HG02678 (cell line): ENCODE data around the gene SLCO3A1.

Experiments
- ATAC-seq: cut with Tn5 transposase; IDR thresholded peaks from one replicate; pipeline ENCODE4 v1.9.1; 2021; ENCODE audit warnings: mild to moderate bottlenecking, moderate library complexity; ENCODE audit not compliant: unreplicated experiment

Gene SLCO3A1

DNA sequence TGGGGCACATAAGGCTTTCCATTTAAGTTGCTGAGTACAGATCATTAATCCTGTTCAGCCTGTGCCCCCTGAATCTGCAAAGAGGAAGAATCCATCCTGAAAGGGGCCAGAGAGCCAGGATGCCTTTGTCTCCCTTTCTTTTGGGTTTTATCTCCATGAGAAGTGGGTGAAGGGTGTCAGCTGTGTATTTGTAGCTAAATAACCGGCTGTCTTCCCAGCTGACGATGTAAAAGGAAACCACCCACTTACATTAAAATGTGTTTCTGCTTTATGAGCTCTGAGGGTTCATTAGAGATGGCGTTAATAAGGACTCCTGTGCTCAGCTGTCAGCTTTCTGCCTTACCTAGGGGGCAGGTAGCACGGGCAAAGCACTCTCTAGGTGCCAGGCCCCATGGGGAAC lies 83.4 kb downstream of the SLCO3A1 start:
- ATAC-seq = no peak

DNA sequence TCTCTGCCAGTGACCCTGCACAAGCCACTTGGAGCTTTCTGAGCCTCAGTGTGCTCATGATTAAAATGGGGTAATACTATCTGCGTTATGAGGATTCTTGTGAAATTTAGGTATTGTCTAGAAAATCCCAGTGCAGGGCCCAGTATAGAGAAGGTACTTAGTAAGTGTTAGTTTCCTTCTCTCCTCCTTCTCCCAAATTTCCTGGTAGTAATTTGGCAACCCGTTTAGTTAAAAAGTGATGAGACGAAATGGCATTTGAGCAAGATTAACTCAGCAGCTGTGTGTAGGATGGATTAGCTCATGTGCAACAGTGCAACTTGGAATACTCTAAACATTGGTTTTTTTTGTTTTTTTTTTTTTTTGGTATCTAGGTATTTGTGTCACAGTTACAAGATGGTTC lies 84.6 kb downstream of the SLCO3A1 start:
- no peak for ATAC-seq

DNA sequence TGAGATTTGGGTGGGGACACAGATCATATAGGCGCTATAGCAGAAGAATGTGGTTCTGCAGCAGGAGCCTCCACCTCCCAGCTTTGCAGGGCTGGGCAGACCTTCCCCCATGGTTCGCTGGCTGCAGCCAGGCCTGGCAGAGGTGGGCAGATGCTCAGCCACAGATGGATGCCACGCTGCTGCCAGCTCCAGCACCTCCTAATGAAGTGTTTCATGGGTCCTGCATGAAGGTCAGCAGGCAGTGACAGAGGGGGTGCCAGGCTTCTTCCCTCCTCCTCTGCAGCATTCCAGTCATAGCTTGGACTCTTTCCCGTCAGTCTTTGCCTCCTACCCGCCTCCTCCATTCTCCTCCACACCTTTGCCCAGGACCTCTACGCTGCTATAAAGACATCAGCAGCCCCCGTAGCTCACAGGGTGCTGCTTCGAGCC lies 85.9 kb downstream of the SLCO3A1 start:
- no peak for ATAC-seq

DNA sequence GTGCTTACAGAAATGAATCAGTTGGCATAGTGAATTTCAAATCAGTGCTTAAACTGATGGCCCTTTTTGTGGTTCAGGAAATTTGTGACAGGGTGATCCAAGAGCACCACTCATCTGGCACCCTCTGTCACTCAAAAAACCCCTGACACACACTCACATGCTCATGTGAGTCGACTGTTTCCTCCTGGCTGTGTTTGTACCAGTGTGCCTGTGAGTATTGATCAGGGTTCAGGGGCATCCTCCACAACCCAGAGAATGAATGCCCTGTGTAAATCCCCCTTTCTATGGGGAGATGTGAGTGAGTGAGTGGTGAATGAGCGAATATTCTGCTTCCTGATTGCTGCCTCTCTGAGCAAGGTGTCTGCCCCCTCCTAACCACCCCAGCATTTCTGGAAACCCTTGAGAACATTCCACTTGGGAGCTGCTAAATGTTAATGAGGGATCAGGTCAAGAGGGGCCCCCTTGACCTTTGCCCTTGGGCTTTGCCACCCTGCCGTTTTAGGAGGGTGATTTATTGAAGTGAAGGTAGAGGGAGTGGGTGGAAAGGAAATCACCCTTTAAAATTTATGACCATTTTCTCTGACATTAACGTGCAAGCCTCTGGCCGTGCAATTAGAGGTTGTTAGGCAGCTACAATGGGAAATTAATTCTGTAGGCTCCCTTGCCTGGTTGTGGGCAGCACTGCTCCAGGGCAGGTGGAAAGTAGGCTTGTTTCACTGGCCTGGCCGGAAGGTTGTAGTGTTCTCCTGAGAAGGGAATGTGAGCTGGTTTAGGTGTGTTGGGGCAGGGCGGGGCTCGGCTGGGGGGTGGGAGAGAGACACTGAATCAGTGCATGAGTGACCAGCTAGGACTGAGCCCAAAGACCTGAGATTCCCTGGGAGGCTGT lies 87.2 kb downstream of the SLCO3A1 start:
- no peak for ATAC-seq

DNA sequence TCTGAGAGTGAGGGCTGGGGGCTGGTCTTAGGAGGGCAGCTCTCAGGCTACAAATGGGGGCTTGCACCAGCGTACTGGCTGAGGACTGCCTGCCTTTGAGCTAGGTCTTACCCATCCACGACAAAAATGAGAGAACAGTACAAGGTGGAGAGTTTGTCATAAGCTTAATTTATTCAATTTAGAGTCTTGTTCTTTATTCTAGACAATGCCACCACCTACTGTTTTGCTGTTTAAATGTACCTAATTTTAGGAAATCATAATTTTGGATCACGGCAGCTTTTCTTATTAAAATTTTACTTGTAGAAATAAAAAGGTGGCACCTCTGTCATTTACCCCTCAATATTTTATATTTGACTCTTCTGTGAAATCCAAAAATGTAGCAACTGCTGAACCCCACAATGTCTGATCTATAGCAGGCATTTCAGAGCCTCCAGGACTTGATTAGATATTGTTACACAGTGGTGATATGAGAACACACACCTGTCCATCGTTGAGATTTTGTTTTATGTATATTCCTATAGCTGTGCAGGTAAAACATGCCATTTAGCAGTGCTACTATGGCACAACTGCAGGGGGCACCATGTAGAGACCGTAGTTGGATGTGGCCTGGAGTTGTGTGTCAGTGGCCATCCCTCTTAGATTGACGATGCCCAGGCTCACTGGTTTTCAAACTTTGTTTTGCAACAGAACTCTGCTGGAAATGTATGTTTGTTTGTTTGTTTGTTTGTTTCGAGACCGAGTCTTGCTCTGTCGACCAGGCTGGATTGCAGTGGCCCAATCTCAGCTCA lies 88.6 kb downstream of the SLCO3A1 start:
- no peak for ATAC-seq

DNA sequence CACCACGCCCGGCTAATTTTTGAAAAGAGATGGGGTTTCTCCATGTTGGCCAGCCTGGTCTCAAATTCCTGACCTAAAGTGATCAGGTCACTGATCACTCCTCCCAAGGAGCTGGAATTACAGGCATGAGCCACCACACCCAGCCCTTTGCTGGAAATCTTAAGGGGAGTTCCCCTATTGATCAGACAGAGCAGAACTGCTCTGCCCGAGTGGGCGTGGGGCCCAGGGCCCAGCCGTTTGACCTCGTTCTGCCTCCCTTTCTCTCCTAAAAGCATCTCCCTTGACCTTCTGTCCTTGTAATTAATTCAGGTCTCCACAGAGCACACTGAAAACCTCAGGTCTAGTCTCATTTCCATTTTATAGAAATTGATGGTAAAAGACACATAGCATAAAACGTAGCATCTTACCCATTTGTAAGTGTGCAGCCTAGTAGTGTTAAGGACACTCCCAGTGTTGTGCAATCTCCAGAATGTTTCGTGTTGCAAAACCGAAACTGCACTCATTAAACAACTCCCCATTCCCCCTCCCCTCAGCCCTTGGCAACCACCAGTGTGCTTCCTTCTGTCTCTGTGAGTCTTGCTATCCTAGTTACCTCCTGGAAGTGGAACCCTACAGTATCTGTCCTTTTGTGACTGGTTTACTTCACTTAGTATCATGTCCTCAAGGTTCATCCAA lies 89.3 kb downstream of the SLCO3A1 start:
- ATAC-seq = peak; percentile 64

DNA sequence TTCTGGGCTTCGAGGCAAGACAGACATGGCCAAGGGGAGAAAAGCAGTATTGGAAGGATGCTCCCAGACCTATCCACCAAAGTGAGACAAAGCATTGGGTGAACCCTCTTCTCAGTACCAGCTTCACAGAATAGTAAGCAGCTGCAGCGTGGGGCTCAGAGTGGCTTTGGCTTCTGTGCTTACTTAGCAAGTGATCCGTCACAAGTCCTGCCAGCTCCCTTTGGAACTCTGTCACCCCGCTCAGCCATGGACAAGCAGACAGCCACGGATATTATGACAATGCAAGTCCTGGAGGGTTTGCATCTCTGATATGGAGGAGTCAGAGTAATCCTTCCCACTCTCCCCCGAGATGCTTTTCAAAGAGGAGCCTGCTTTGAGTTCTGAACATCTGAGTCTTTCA lies 90.8 kb downstream of the SLCO3A1 start:
- ATAC-seq = no peak

DNA sequence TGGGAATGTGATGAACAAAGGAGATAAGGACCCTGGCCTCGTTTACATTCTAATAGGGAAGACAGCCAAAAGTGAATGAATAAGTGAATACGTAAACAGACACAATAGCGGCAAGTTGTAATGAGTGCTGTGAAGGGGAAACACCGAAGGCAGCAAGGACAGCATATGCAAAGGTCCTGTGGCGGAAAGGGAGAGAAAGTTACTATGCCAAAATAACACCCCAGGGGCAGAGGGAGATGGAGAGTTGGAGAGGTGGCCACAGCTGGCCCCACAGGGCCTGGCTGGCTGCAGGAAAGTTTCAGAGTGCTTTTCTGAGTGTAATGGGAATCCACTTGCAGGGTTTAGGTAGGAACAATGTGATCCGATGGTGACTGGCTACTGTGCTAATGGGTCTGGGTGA lies 91.9 kb downstream of the SLCO3A1 start:
- no peak for ATAC-seq

DNA sequence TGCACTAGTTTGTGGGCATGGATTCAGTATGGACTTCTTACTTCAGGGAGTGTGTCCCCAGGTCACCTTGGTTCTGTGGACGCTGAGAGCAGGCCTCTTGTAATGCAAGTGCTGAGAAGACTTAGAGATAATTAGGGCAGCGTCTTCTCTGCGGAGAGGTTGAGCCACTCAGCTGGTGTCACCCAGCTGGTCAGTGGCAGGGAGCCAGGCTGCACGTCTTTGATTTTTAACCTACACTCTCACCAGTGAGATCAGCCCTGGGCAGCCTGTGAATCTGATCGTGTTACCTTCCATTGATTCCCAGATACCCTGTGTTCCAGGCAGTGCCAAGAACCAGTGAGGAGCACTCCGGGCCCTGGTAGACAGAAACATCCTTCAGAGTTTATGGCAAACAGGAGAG lies 92.6 kb downstream of the SLCO3A1 start:
- no peak for ATAC-seq

DNA sequence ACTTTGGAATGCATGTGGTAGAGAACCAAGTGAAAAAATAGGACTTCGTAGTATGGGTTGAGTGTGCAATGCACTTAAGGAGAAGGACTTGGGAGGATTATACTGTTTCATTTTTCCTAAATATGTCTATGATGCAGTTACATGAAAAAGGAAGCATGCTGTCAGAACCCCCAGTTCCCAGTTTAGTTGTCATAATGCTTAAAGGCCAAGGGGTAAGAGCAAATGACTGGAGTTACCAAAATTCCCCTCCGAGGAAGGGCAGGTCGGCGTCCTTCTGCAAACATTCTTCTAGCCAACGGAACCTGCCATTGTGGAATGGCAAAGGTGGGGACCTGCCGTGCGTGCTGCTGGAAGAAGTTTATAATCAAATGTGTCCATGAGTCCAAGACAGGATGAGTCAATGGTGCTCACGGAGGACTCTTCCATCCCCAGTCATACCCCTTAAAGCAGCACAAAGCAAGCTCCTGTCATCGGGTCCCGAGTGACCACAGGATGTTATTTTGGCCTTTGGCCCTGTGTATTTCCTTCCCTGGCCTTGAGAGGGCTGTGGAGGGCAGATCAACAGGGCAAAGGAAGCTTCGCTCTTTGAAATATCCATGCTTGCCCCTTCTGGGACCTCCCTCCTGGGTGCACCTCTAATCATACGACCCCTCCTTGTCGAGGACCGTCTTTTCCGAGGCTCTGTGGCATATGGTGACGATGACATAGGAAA lies 93.2 kb downstream of the SLCO3A1 start:
- no peak for ATAC-seq

DNA sequence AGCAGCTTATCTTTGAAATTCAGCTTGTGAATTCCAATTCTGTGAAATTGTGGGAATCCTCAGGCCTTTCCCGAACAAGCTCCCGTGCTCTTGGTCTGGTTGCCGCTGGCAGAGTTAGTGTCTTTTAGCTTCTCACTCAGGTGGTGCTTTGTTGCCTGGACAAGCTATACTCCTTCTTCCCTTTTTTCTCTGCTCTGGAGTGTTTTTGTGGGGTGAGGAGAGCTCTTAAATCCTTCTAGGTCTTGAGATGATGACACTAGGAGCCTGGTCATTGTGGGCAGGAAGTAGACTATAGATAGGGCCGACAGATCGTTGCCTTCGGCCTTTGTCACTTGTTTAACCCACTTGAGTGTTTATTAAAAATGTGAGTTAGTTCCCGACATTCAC lies 93.8 kb downstream of the SLCO3A1 start:
- no peak for ATAC-seq

DNA sequence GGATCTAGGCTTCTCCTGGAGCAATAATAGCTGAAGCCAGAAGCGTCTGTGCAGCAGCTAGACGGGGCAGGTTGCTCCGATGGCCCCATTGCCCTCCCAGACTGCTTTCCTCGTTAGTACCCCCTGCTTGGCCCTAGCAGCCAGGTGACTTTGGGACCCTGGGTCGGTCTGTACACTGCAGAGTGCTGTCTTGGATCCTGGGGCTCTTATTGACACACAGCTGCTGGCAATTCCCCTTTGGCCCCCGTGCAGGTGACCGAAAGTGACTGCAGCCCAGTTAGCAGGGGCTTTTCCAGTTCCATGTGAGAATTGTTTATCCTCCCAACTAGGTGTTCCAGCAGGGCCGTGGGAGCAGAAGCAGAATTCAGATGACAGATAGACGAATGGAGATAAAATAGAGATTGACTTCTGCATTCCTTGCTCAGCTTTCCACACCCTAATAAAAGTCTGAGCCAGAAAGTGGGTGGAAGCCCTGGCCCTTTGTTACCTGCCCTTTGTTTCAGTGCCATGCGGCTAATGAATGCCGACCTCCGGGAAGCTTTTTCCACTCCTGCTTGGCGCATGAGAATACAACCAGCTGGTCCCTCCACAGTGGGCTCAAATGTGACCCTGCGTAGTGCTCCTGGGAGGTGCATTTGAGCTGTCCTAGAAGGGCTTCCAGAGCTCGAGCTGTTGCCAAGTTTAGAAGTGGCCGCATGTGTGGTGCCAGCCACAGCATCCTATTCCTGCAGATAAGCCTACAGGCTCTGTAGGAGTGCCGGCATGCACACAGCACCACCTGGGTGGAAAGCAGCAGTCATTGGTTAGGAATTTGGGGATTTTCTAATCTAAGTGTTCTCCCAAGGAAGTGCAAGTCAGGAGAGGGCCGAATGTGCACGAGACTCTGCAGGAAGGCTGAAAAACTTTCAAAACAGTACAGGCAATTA lies 94.4 kb downstream of the SLCO3A1 start:
- no peak for ATAC-seq

DNA sequence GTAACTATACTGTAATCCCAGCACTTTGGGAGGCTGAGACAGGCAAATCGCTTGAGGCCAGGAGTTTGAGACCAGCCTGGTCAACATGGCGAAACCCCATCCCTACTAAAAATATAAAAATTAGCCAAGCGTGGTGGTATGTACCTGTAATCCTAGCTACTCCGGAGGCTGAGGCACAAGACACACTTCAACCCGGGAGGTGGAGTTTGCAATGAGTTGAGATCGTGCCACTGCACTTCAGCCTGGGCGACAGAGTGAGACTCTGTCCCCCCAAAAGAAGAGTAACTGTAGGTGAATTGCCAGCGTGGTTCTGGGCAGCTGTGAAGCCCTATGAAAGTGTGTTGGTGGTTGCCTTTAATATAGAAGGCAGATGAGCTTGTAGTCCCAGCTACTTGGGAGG lies 95.9 kb downstream of the SLCO3A1 start:
- ATAC-seq = no peak

DNA sequence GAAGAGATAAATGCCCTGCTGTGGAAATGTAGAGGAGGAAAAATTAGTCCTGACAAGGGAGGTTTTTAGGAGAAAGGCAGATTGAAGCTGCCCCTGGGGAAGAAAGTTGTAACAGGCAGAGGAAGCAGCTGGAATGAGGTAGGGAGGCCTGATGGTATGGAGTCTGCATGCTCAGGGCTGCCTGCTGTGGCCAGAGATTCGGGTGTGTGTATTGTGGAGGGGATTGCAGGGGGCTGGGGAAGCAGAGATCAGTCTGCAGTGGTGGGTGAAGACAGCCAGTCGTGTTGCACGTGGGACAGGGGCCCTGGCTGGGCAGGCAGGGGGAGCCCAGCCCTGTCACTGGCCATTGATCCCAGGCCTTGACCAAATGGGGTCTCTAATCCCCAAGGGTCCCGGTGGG lies 96.5 kb downstream of the SLCO3A1 start:
- no peak for ATAC-seq

DNA sequence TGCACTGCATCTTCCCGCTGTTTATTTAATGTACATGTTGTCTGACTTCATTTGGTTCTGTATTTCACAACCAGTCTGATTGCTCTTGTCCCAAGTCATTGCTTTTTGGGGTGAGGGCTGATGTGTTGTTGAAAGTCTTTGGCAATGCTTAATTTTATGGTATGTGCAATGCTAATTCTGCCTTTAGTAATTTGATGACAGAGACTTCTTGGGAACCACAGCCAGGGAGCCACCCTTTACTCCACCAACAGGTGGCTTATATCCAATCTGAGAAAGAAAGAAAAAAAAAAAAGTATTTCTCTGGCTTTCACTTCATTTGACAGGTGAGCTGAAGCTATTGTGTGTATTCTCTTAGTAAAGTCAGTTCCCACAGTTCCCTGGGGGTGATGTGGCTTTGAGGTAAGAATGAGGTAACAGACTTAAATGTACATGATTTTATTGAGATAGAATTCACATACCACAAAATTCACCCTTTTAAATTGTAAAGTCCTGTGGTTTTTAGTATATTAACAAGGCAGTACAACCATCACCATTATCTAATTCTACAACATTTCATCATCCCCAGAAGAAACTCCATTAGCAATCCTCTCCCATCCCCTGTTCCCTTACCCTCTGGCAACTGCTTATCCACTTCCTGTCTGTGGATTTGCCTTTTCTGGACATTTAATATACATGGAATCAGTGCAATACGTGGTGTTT lies 97.3 kb downstream of the SLCO3A1 start:
- no peak for ATAC-seq

DNA sequence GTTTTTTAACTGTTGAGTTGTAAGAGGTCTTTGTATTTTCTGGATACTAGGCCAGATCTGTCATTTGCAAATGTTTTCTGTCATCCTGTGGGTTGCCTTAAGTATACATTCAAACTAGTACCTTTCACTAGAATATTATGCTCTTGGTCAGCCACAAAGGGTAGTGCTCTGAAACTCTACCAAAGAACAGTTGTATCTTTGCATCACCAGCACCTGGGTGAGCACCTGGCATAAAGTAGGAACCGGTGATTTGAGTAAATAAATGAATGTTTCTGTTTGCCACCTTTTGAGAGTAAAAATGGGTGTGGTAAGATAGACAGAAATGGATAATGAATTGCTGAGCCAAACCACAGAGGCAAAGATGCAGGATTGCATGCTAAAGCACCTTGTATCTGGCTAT lies 98.7 kb downstream of the SLCO3A1 start:
- ATAC-seq = no peak

DNA sequence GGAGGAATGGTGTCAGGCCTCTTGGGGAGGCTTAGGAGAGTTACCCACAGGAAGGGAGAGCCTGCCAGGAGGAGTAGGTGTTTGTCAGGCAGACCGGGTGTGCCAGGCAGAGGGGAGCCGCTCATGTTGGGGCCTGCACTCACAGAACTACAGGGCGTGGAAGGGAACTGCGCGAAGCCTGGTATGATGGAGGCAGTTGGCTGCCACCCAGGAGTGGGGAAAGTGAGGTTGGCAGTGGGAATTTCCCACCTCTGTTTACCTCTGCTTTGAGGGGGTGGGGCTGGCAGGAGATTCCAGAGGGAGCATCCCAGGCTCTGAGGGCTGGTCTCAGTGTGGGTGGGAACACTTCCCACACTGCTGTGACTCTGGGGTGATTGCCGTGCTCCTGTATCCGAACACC lies 99.9 kb downstream of the SLCO3A1 start:
- ATAC-seq = no peak

DNA sequence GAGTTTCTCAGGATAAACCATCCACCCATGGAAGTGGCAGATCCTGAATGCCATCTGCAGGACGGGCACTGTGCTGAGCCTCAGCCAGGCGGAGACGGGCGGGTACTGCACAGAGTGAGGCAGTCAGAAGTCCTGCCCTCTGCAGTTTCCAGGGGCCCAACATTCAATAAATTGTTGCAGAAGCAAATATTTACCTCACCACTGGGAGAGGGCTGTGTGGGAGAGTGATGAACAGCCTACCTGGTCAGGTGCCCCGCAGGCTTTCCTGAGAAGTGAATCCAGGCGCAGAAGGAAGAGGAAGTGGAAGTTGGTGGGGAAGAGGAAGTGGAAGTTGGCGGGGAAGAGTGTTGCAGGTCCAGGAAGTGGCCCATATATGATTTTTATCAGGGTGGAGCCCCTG lies 100.8 kb downstream of the SLCO3A1 start:
- no peak for ATAC-seq

DNA sequence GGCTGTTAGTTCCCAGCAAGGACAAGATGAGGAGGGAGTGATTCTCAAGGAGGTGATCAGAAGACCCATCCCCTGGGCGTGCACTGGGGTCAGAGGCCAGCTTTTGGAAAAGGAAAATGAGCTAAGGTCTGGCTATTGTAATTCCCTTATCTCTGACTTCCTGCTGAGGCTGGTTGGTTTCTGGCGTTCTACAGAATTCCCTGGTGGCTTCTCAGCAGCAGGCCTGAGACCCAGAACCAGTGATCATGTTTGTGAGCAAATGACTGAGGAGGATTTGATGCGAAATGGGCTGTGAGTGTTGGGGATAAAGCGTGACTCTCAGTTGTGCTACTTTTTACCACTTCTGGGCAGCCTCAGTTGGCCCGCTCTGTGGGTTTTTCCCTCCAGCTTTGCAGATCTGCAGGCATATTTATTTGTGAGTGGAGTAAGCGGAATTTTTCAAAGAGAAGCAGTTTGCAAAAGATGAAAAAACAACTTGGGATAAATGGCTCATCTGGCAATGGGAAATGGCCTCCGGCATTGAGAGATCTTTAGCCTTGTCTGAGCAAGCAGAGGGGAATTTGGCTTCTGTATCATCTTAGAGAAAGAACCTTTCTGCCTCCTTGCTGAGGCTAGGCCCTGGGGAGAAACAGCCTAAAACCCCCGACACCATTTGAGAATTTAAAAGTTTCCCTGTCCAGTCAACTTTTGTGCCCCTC lies 102.7 kb downstream of the SLCO3A1 start:
- ATAC-seq = no peak
